ENCODE results near the gene KLHL3. TPM values are rescaled to one million over a fixed set of nuclear protein-coding genes. Genes with fewer than 3 reads are reported as not detected.

KLHL3 gene
- total and polyA plus RNA-seq, 8 donors, result 1.8 to 6.6 (median 3.1) TPM

GRCh38 chr5:137761566-137761965 lies 25.7 kb upstream of the KLHL3 start:
- 84 to 92% methylated on average over 3 of the region's 3 CpGs for WGBS, 2 donors
- intact Hi-C loops (cut with DNase I), result no loop called here
- DNase-seq (no peak), ATAC-seq (no peak), FAIRE-seq (no peak)
- Histone ChIP-seq H3K9me3 (no peaks in the 10 kb centered on the region), H3K4me1 (no peaks in the 10 kb centered on the region), H3K27ac (no peak overlapping the region), H3K4me3 (no peak overlapping the region), H3K36me3 (no peaks in the 10 kb centered on the region), H3K27me3 (no peaks in the 10 kb centered on the region)
- no peak for TF ChIP-seq CTCF (IDR thresholded peaks at IDR 0.05)

- DNase-seq (no peak), FAIRE-seq (no peak), ATAC-seq (no peak)
- H3K36me3 ChIP-seq, result no peaks in the 10 kb centered on the region
- intact Hi-C loops (cut with DNase I), result no loop called here
- WGBS, 2 donors, result 73 to 85% methylated on average over 7 of the region's 7 CpGs
- no peaks in the 10 kb centered on the region for H3K4me1 ChIP-seq
- no peaks in the 10 kb centered on the region for H3K9me3 ChIP-seq
- H3K4me3 ChIP-seq, result no peak overlapping the region
- no peaks in the 10 kb centered on the region for H3K27me3 ChIP-seq
- no peak overlapping the region for H3K27ac ChIP-seq
- TF ChIP-seq CTCF (IDR thresholded peaks at IDR 0.05), result no peak
Observed at GRCh38 chr5:137760719-137761516, 25.0 kb upstream of the KLHL3 start.

- intact Hi-C loops (cut with DNase I), result no loop called here
- Histone ChIP-seq H3K4me3 (no peak overlapping the region), H3K9me3 (no peaks in the 10 kb centered on the region), H3K36me3 (no peaks in the 10 kb centered on the region), H3K27me3 (no peaks in the 10 kb centered on the region), H3K4me1 (no peaks in the 10 kb centered on the region), H3K27ac (no peak overlapping the region)
- no peak for DNase-seq
- no peak for ATAC-seq
- no peak for FAIRE-seq
- 96% methylated on average over 4 of the region's 4 CpGs for WGBS, 2 donors
- TF ChIP-seq CTCF (IDR thresholded peaks at IDR 0.05), result no peak
Observed at GRCh38 chr5:137760294-137760693, 24.4 kb upstream of the KLHL3 start.

- intact Hi-C loops (cut with DNase I), result no loop called here
- Histone ChIP-seq H3K4me3 (no peak overlapping the region), H3K9me3 (no peaks in the 10 kb centered on the region), H3K27me3 (no peaks in the 10 kb centered on the region), H3K27ac (no peak overlapping the region), H3K36me3 (no peaks in the 10 kb centered on the region), H3K4me1 (no peaks in the 10 kb centered on the region)
- ATAC-seq (no peak), DNase-seq (no peak), FAIRE-seq (no peak)
- WGBS, 2 donors, result 44 to 49% methylated on average over 6 of the region's 6 CpGs
- TF ChIP-seq CTCF (IDR thresholded peaks at IDR 0.05), result no peak
Observed at GRCh38 chr5:137758715-137759306, 22.9 kb upstream of the KLHL3 start.

- H3K4me1 ChIP-seq, result no peaks in the 10 kb centered on the region
- H3K4me3 ChIP-seq, result no peak overlapping the region
- DNase-seq (no peak), FAIRE-seq (no peak), ATAC-seq (no peak)
- TF ChIP-seq CTCF (IDR thresholded peaks at IDR 0.05), result no peak
- H3K27ac ChIP-seq, result no peak overlapping the region
- no peaks in the 10 kb centered on the region for H3K9me3 ChIP-seq
- H3K27me3 ChIP-seq, result no peaks in the 10 kb centered on the region
- intact Hi-C loops (cut with DNase I), result no loop called here
- 78 to 80% methylated on average over 4 of the region's 4 CpGs for WGBS, 2 donors
- no peaks in the 10 kb centered on the region for H3K36me3 ChIP-seq
Observed at GRCh38 chr5:137758121-137758520, 22.2 kb upstream of the KLHL3 start.
